Activated effector memory CD4-positive, alpha-beta T cell treated with anti-CD3 and anti-CD28 coated beads, Interleukin-2, amount 50 U/mL, for 16 hours (primary cell): Measurements from ENCODE around the gene GSDMA.
A peak's percentile ranks its signal among the peaks of the same experiment; 100 is the strongest.
"Not testable (repeated sequence)": the region's sequence is repeated elsewhere in the genome, so short reads cannot be mapped to it uniquely, and the experiment has no call there.

Source experiments
- DNase-seq: peaks from one replicate; pipeline ENCODE4 v3.0.0-alpha.2; 2020

Gene GSDMA

DNA sequence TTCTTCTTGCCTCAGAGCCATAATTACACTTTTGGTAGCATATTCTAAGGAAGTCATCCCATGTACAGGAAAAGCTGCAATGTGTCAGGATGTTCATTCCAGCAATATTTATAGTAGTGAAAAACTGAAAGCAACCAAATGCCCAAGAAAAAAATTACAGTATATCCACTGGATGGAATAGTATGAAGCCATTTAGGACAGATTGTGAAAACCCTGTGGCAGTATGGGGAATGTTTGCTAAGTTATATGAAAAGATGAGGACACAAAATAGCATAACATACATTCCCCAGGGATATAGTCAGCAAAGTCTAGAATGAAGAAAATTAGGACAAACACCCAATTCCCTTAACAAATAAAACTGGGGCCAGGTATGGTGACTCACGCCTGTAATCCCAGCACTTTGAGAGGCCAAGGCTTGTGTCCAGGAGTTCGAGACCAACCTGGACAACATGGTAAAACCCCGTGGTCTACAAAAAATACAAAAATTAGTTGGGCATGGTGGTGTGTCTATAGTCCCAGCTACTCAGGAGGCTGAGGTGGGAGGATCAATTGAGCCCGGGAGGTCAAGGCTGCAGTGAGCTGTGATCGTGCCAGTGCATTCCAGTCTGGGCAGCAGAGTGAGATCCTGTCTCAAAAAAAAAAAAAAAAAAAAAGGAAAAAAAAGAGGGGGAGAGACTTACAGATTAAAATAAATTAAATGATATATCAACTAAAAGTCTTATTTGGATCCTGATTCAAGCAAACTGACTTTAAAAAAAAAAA lies 33.0 kb upstream of the GSDMA start:
- DNase-seq, result no peak

DNA sequence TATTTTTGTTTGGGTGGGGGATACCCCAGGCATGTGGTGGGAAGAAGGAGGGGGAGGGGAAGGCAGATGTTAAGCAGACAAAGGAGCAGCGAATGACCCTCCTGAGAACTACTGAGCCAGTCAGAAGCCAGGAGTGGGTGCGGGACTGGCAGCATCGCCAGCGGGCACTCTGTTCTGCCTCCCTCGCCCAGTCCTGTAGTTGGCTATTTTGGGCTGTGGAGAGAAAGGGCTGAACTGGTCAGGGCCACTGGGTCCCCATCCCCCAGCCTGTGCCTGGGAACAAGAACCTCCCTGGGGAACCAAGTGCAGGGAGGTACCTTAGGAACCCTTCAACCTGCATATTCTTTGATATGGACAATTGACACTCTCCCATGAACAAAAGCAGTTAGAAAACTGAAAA lies 28.9 kb upstream of the GSDMA start:
- no peak for DNase-seq

DNA sequence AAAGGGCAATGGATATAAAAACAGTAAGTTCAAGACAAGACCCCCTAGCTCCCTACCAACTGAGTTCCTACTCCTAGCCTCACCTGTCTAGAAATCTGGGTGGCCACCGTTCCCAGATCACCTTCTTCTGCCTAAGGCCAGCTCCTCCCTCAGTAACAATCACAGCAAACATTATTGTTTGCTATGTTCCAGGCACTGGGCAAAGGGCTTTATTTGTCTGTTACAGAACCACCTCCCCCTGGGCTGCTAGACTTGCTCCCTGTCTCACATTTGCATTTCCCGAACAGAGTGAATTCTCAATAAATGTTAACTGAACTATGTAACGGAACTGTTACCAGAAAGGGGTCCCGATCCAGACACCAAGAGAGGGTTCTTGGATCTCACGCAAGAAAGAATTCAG lies 28.5 kb upstream of the GSDMA start:
- no peak for DNase-seq

DNA sequence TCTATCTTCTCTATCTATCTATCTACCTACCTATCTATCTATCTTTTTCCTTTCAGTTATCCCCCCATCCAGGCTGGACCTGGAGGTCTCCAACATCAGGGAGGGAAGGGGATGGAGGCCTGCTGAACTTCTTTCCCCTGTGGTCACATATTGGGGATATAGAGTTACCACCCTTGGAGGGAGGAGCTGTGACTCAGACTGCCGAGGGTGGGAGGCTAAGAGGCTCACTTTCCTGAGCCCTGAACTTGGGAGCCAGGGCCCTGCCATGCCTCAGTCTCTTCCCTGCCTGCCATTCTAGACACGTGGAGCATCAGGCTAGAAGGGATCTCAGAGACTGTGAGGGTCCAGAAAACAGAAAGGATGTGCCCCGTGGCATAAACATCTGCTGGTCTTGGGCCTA lies 26.9 kb upstream of the GSDMA start:
- no peak for DNase-seq

DNA sequence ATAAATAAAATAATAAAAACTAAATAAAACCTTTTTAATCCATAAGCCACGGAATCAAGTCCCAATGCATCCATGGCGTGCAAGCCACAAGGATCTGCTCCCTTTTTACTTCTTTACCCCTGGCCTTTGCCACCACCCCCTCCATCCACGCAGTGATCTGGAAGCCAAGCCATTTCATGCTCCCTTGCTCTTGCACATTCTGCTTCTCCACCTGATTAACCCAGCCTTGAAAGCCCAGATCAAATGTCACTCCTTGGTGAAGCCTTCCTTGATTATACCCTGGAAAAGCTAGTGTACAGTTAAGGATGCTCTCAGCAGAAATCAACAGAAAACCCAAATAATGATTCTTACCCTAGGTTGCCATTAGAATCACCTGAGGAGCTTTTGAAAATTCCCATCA lies 25.4 kb upstream of the GSDMA start:
- no peak for DNase-seq

GRCh38 chr17:39938140-39938869 lies 24.5 kb upstream of the GSDMA start:
- no peak for DNase-seq

GRCh38 chr17:39939106-39939505 lies 23.7 kb upstream of the GSDMA start:
- no peak for DNase-seq

GRCh38 chr17:39939588-39940419 lies 23.0 kb upstream of the GSDMA start:
- DNase-seq, result peak; percentile 72

DNA sequence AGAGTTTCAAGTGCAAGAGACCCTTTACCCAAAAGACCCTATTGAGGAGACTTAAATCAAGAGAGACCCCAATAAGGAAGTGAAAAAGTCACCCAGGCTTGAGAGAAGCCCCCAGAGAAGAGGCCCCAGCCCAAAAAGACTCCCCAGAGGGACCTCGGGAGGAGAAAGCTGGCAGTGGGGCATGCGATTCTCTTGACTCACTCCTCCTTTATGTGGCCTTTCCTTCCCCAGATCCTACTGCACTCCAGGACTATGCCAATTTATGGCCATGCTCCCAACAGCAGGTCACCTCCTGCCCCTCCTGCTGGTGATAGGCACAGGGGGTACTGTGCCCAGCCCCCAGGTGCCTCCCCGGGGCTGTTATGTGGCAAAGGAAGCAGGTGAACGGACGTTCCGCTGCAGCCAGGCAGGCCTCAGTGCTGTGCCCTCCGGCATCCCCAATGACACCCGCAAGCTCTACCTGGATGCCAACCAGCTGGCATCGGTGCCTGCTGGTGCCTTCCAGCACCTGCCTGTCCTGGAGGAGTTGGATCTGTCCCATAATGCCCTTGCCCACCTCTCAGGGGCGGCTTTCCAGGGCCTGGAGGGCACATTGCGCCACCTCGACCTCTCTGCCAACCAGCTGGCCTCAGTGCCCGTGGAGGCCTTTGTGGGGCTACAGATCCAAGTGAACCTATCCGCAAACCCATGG lies 19.0 kb upstream of the GSDMA start:
- DNase-seq, result no peak

DNA sequence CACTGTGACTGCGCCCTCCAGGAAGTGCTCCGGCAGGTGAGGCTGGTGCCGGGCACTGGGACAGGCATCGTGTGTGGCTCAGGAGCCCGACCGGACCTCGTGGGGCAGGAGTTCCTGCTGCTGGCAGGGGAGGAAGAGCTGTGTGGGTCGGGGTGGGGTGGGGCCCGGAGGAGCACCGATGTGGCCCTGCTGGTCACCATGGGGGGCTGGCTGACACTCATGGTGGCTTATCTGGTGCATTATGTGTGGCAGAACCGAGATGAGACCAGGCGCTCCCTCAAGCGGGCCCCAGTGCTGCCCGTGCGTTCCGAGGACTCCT lies 18.5 kb upstream of the GSDMA start:
- no peak for DNase-seq

DNA sequence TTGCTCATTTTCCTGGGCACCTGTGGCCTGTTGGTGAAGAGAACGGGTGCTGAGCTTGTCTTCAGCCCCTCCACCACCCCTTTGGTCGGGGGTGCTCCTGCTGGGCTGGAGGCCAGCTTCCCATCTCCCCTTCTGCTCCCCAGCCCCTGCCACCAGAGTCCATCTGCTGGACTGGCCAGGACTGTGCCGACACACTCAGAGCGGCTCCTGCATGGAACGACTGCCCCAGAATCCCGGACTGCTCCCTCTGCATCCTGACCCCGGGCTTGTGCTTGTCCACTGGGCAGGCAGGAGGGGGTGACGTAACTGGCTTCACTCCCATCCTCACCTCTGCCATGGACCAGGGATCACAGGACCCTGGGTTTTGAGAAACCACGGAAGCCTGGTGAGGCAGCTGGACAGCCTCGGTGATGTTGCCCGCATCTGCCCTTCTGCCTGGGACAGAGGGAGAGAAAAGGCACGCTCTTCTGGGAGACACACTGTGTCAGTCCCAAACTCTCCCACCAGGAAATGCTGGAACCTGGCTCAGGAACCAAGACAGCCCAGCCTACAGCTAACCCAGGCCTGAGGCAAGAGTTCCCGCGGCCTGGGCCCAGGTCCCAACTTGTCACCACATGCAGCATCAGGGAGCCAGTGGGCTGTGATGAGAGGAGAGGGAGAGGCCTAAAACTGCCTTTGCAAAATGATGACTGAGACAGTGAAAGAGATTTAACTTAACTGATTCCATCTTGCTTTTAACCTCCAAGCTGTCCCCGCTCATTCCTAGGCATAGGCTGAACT lies 16.1 kb upstream of the GSDMA start:
- DNase-seq, result no peak

GRCh38 chr17:39948489-39948828 lies 14.3 kb upstream of the GSDMA start:
- not testable (repeated sequence) for DNase-seq

DNA sequence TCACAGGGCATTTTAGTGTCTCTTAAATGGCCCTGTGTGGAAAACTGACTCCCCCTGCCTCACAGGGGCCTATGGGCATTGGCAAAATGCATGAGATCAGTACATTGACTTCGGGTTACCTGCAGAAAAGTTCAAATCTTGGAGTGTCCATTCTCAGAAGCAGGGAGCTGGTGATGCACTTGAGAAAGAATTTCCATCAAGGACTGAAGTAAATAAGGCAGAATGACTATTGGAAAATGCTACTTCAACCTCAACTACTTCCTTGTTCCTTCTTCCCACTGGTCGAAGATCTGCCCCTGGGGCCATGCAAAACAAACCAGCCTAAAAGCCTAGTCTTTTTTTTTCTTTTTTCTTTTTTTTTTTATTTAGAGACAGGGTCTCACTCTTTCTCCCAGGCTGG lies 13.8 kb upstream of the GSDMA start:
- no peak for DNase-seq

- no peak for DNase-seq
Measured at GRCh38 chr17:39950871-39951348, 11.9 kb upstream of the GSDMA start.

DNA sequence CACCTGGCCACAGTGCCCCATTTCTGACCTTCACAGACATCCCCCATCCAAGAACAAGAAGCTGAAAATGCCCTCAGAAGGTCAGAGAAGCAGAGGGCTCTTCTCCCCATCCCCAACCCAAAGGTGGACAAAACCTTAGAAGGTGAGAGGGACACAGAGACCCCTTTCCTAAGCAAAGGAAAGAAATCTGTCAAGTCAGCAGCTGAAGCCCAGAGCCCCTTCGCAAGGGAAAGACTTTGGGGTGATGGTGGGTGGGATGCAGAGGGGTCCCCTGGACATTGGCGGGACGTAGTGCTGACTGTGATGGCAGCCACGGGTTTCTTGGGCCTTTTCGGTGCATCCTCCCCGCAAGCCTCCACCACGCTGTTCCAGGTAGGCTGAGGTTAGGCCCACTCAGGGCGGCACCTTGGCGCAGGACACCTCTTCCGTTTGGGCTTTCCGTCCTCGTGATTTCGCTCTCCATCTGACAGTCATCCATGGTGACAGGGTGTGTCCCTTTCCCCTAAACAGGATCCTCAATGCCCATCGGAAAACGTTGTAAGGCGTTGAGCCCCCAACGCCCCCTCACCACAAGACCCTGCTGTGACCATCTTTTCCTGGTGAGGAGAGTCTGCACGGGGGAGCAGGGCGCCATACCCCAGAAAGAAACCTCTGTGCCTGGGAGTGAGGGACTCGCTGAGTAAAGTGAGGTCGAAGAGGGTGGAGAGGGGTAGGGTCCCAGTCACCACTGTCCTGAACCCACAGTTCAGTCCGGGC lies 10.7 kb upstream of the GSDMA start:
- DNase-seq, result no peak

DNA sequence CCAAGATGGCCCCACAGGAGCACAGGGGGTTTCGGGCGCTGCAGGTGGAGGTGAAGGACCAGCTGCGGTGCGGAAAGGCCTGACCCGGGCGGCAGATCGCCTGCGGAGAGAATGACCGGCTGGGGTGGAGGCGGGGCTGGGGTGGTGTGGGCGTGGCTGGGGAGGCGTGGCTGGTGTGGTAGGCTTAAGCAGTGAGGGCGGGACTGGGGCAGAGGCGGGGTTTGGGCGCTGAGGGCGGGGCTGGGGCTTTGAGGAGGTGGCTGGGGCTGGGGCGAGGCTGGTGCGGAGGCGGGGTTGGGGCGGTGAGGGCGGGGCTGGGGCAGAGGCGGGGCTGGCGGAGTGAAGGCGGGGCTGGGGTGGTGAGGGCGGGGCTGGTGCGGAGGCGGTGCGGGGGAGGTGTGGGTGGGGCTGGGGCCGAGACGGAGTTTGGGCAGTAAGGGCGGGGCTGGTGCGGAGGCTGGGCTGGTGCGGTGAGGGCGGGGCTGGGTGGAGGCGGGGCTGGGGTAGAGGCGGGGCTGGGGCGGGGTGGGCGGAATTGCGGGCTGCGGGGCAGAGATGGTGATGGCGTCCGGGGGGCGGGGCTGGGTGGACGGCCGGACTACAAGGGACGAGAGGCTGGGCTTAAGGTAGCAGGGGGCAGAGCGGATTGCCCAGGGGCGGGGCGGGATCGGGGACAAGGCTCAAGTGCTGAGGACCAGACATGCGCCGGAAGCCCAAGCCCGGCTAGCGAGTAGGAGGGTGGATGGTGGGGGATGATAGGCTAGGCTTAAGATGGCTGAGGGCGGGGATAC lies 9.9 kb upstream of the GSDMA start:
- DNase-seq, result peak; percentile 96

- DNase-seq, result no peak
Measured at GRCh38 chr17:39953471-39953888, 9.3 kb upstream of the GSDMA start.

- no peak for DNase-seq
Measured at GRCh38 chr17:39954876-39955275, 7.9 kb upstream of the GSDMA start.

- no peak for DNase-seq
Measured at GRCh38 chr17:39955726-39956225, 7.0 kb upstream of the GSDMA start.

DNA sequence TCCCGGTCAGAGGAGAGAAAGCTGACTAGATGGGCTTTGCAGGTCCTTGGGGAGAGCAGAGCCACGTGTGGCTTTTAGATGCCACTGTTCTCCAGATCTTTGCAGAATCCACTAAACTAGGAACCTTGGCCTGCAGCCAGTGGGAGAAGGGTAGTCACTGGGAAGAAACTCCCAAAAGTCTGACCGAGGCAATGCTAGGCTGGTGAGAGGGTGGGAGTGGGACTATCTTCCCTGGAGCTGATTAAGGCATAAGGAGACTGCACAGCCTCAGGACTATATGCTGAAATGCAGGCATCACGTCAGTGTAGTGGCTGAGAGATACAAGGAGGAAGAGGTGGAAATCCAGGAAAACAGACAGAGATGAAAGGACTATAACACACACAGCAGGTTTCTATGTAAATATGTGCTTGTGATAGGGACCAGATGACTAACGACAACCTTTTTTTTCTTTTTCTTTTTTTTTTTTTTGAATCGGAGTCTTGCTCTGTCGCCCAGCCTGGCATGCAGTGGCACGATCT lies 2.2 kb upstream of the GSDMA start:
- no peak for DNase-seq
